GM12878 (cell line): Measurements from ENCODE around the gene UCKL1. TPM values are rescaled to one million over a fixed set of nuclear protein-coding genes. Genes with fewer than 3 reads are reported as not detected.

ENCODE experiments used
- ATAC-seq: fragments of 200-7000 bp; cut with Tn5 transposase; 3 replicates; pipeline ENCODE4 v1.9.1; 2020; ENCODE audit warnings: mild to moderate bottlenecking, moderate library complexity
- BruUV-seq: library from RNA; stranded (reverse); fragments of 400-500 nt; replicated peaks from 2 replicates; lab custom pipeline; 2021; lab: Mats Ljungman, UMichigan
- CTCF ChIA-PET: fragments of 300-600 bp; sonication (Branson Sonifier 250); formaldehyde crosslinking; extraction: SDS; loops from one replicate; lab custom pipeline; 2021; ENCODE audit warnings: inconsistent platforms; lab: Yijun Ruan, JAX
- POLR2A ChIA-PET: fragments of 350-600 bp; formaldehyde crosslinking; extraction: SDS; loops from one replicate; lab custom pipeline; 2021; ENCODE audit warnings: inconsistent platforms; lab: Charles Lee
- RAD21 ChIA-PET: fragments of 300-600 bp; sonication (Branson Sonifier 250); formaldehyde crosslinking; loops from one replicate; lab custom pipeline; 2023; ENCODE audit warnings: antibody characterized with exemption; ENCODE audit not compliant: unreplicated experiment; lab: Charles Lee
- SMC1A ChIA-PET: fragments of 300-600 bp; sonication (Branson Sonifier 250); formaldehyde crosslinking; loops from one replicate; lab custom pipeline; 2023; ENCODE audit not compliant: unreplicated experiment, uncharacterized antibody; lab: Charles Lee
- DNase-seq: peaks from one replicate; pipeline ENCODE4 v3.0.0-alpha.2; 2011; ENCODE audit warnings: low read depth, low spot score
- FAIRE-seq: peaks from 3 replicates; lab custom pipeline; 2011; peaks lifted over from hg19 to GRCh38; lab: Jason Lieb, UNC
- H2AFZ ChIP-seq: 2 replicates; pipeline ENCODE4 v1.6.0; 2011; ENCODE audit warnings: low read depth, low read length, control low read depth; ENCODE audit not compliant: control insufficient read depth
- H3K27ac ChIP-seq: 2 replicates; pipeline ENCODE4 v1.5.1; 2011; ENCODE audit warnings: control low read depth; ENCODE audit not compliant: control insufficient read depth, insufficient read depth
- H3K27me3 ChIP-seq, 2 experiments: replicated peaks in 1 of 2; 2 replicates each; pipeline versions ENCODE4 v1.6.0 to v1.6.1; 2011; ENCODE audit warnings: low read length in 1 of 2; ENCODE audit not compliant: control insufficient read depth in 2 of 2, insufficient read depth in 2 of 2
- H3K36me3 ChIP-seq, 2 experiments: 2 replicates each; pipeline ENCODE4 v1.5.1; 2011; ENCODE audit warnings: low read length in 1 of 2; ENCODE audit not compliant: control insufficient read depth in 2 of 2, insufficient read depth in 2 of 2
- H3K4me1 ChIP-seq: 2 replicates; pipeline ENCODE4 v1.6.1; 2011; ENCODE audit warnings: mild to moderate bottlenecking, low read length, moderate library complexity, mixed read lengths; ENCODE audit not compliant: control insufficient read depth, insufficient read depth
- H3K4me2 ChIP-seq: 2 replicates; pipeline ENCODE4 v1.6.0; 2011; ENCODE audit warnings: control low read depth; ENCODE audit not compliant: control insufficient read depth, insufficient read depth
- H3K4me3 ChIP-seq: fragments of 200-600 bp; sonication (generic); 2 replicates; pipeline ENCODE4 v1.5.1; 2016
- H3K79me2 ChIP-seq: 2 replicates; pipeline ENCODE4 v1.6.0; 2011; ENCODE audit warnings: low read length; ENCODE audit not compliant: control insufficient read depth, insufficient read depth
- H3K9ac ChIP-seq: 2 replicates; pipeline ENCODE4 v1.8.0; 2011; ENCODE audit warnings: low read length, control low read depth, mixed read lengths; ENCODE audit not compliant: control insufficient read depth, insufficient read depth
- H3K9me3 ChIP-seq: replicated peaks from 3 replicates; pipeline ENCODE4 v1.5.1; 2011; ENCODE audit warnings: mild to moderate bottlenecking, low read length; ENCODE audit not compliant: control insufficient read depth, insufficient read depth
- H4K20me1 ChIP-seq: 2 replicates; pipeline ENCODE4 v1.6.0; 2011; ENCODE audit not compliant: control insufficient read depth, insufficient read depth
- BMI1 ChIP-seq: fragments of 450-650 bp; IDR thresholded peaks from 2 replicates; pipeline ENCODE4 v1.6.1; 2016; ENCODE audit warnings: mild to moderate bottlenecking, moderate library complexity, borderline replicate concordance
- KDM1A ChIP-seq: fragments of 200-600 bp; sonication (generic); IDR thresholded peaks from 2 replicates; pipeline ENCODE4 v1.6.1; 2016; ENCODE audit warnings: borderline replicate concordance
- MEF2A ChIP-seq: IDR thresholded peaks from 2 replicates; pipeline ENCODE4 v1.6.1; 2011; ENCODE audit warnings: low read depth, mild to moderate bottlenecking, low read length, moderate library complexity; ENCODE audit not compliant: insufficient read depth
- NR2F1 ChIP-seq: fragments of 450-650 bp; conservative IDR thresholded peaks from 2 replicates; pipeline ENCODE4 v1.6.1; 2017; ENCODE audit warnings: mild to moderate bottlenecking
- PAX8 ChIP-seq: fragments of 450-650 bp; IDR thresholded peaks from 2 replicates; pipeline ENCODE4 v1.6.1; 2017; ENCODE audit warnings: mild to moderate bottlenecking, moderate library complexity
- SMC3 ChIP-seq: IDR thresholded peaks from 2 replicates; pipeline ENCODE4 v1.6.1; 2011; ENCODE audit warnings: low read length, improper control_type of control experiment, borderline replicate concordance
- ZNF274 ChIP-seq: IDR thresholded peaks from one replicate; pipeline ENCODE4 v1.8.0; 2011; ENCODE audit not compliant: insufficient read length, insufficient read depth
- ZSCAN29 ChIP-seq: fragments of 450-650 bp; IDR thresholded peaks from 2 replicates; pipeline ENCODE4 v1.6.1; 2017; ENCODE audit warnings: mild to moderate bottlenecking, moderate library complexity
- WGBS: methylation state at CpG from one replicate; pipeline ENCODE4 v1.1.6; 2016; ENCODE audit warnings: low lambda C conversion rate; ENCODE audit not compliant: insufficient replicate concordance, insufficient coverage; ENCODE audit errors: missing lambda C conversion rate; 5-methylcytosine and 5-hydroxymethylcytosine counted together
- in situ Hi-C: fragments of 300-500 bp; cut with MboI; formaldehyde crosslinking; loops from 9 replicates; pipeline ENCODE4 v1.14.3; 2018; ENCODE audit warnings: mixed read lengths
- intact Hi-C: fragments of 100-400 bp; cut with micrococcal nuclease; formaldehyde crosslinking; loops from one replicate; pipeline ENCODE4 v1.14.2; 2022; ENCODE audit not compliant: unreplicated experiment
- polyA plus RNA-seq, 11 experiments: library from polyadenylated mRNA; depleted of rRNA in 4 of 11; unstranded in 6 of 11; stranded (reverse) in 5 of 11; fragments of >200 nt; fragmentation: Nextera tagmentation in 4 of 11; fragmentation: Illumina TruSeq in 1 of 11; extraction: Ambion mirVana in 4 of 11; extraction: Trizol in 1 of 11; gene quantifications; 1 replicate in 1 of 11; 2 replicates in 10 of 11; pipeline versions ENCODE4 v1.2.1 to v1.2.3, GENCODE V29; 2011 to 2016; ENCODE audit warnings: inconsistent platforms in 2 of 11, missing spikeins in 2 of 11, low read depth in 1 of 11
- total RNA-seq, 4 experiments: library from RNA; depleted of rRNA in 3 of 4; stranded (reverse); fragments of >200 nt in 3 of 4; fragmentation: Illumina TruSeq in 1 of 4; extraction: Trizol in 1 of 4; gene quantifications; 2 replicates each; pipeline versions ENCODE4 v1.2.1 to v1.2.3, GENCODE V29; 2013 to 2021

Gene UCKL1
- total and polyA plus RNA-seq, 10 of the 15 experiments (the other 5 are each of a cell fraction or from before 2014, with no cell fraction given) = 2.4 to 36.3 (median 24.8) TPM

DNA sequence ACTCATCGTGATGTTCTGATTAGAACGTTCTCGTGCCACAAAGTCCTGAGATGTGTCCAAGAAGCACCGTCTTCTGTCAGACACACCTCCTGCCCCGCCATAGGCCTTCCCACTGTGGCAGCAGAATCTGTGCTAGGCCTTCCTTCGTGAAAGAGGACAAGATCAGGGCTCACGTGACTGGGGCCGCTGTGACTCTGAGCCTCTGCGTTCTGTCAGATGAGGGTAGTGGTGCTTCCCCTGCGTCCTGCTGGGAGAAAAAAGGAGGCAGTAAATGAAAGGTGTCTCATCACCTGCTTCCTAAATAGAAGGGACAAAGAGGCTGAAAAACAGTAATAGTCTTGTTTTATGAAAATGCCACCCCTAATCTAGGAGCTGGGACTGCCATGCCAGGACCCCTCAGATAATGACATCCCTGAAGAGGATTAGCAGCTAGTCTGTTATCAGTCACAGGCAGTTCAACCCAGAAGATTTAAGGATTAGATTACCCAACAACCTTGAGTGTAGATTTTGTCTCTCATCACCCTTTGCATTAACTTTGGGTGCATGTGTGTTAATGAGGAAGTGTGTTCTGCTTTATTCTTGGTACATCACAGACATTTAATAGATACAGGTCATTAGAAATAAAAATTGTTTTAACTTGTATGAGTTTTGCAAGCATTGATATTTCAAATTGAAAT, 57.2 kb downstream of the UCKL1 start:
- ATAC-seq = no peak
- no peak overlapping the region for H2AFZ ChIP-seq
- H3K4me2 ChIP-seq = no peak overlapping the region
- TF ChIP-seq SMC3 (no peak), KDM1A (no peak), NR2F1 (no peak), BMI1 (no peak), ZSCAN29 (no peak), PAX8 (no peak), ZNF274 (no peak), MEF2A (no peak)
- TF ChIP-seq, all 136 proteins: peak for 0
- Histone ChIP-seq H3K9ac (no peak overlapping the region), H4K20me1 (peaks cover 5% of the 10 kb centered on the region), H3K79me2 (peaks cover 70% of the 10 kb centered on the region), H3K4me3 (no peak overlapping the region), H3K27me3 (no peaks in the 10 kb centered on the region), H3K9me3 (no peaks in the 10 kb centered on the region), H3K27ac (no peak overlapping the region), H3K4me1 (peaks cover 7% of the 10 kb centered on the region), H3K36me3 (peaks cover 0 to under 1% of the 10 kb centered on the region in 2 experiments; a peak in 3 of 4 replicates)
- no peak for FAIRE-seq
- CTCF ChIA-PET = interaction anchor here (0.6 kb wide), 1 partner anchor 160 kb away, joined by 3 read pairs; no protein-coding TSS in a partner anchor
- DNase-seq = no peak
- in situ Hi-C loops (no loop called here), intact Hi-C loops (no loop called here)
- POLR2A ChIA-PET = no interaction called here
- RAD21 ChIA-PET = interaction anchor here (0.7 kb wide), 1 partner anchor 168 kb away, joined by 3 read pairs; no protein-coding TSS in a partner anchor
- BruUV-seq = no TSS peak
- 90% methylated on average over 10 of the region's 10 CpGs for WGBS
- SMC1A ChIA-PET = no interaction called here
